ENCODE measurements around the gene STAT5A. TPM values are rescaled to one million over a fixed set of nuclear protein-coding genes. Genes with fewer than 3 reads are reported as not detected.

Gene STAT5A
- total and polyA plus RNA-seq, 9 of the 15 experiments (the other 6 are each of a cell fraction or from before 2014, with no cell fraction given) = 79.9 to 415 (median 196) TPM

DNA sequence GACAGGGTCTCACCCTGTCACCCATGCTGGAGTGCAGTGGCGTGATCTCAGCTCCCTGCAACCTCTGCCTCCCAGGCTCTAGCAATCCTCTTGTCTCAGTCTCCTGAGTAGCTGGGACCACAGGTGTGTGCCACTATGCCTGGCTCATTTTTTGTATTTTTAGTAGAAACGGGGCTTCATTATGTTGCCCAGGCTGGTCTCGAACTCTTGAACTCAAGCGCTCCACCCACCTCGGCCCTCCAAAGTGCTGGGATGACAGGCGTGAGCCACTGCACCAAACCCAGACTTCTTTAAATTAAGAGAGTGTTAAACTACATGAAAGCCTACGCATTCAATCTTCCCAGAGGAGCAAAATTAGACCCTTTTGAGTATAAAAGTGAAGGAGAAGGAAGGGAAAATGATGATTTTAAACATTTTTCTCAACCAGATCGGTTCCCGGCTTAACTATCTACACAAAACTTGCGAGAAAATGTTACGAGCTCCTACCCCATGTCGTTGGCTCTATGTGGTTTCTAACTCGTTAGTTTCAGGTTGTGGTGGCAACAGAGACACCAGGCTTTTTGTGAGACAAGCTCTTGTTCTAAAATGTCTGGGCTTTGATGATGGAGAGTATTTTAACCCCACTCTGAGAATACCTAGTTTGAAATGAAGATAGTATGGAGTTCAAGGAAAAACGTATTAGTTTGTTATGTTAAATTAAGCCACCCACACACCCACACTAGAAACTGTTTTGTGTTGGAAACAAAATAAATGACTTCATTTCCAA is 38.4 kb upstream of the STAT5A start (continued):
- TF ChIP-seq THRB (CRISPR knock-in tag; conservative IDR thresholded peaks at IDR 0.05) (no peak), ZNF583 (CRISPR knock-in tag; IDR thresholded peaks at IDR 0.05) (no peak), POLR2H (tag; IDR thresholded peaks at IDR 0.05; ENCODE audit: low read depth) (no peak), MYNN (IDR thresholded peaks at IDR 0.05) (no peak), MYNN (CRISPR knock-in tag; IDR thresholded peaks at IDR 0.05) (no peak), NFIC (IDR thresholded peaks at IDR 0.05) (no peak), NFIX (CRISPR knock-in tag; IDR thresholded peaks at IDR 0.05; ENCODE audit: low read depth) (no peak)
- TF ChIP-seq, protein P1, sequence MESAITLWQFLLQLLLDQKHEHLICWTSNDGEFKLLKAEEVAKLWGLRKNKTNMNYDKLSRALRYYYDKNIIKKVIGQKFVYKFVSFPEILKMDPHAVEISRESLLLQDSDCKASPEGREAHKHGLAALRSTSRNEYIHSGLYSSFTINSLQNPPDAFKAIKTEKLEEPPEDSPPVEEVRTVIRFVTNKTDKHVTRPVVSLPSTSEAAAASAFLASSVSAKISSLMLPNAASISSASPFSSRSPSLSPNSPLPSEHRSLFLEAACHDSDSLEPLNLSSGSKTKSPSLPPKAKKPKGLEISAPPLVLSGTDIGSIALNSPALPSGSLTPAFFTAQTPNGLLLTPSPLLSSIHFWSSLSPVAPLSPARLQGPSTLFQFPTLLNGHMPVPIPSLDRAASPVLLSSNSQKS (CRISPR knock-in tag; IDR thresholded peaks at IDR 0.05) = no peak
- TF ChIP-seq, protein P2, sequence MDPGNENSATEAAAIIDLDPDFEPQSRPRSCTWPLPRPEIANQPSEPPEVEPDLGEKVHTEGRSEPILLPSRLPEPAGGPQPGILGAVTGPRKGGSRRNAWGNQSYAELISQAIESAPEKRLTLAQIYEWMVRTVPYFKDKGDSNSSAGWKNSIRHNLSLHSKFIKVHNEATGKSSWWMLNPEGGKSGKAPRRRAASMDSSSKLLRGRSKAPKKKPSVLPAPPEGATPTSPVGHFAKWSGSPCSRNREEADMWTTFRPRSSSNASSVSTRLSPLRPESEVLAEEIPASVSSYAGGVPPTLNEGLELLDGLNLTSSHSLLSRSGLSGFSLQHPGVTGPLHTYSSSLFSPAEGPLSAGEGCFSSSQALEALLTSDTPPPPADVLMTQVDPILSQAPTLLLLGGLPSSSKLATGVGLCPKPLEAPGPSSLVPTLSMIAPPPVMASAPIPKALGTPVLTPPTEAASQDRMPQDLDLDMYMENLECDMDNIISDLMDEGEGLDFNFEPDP (CRISPR knock-in tag; IDR thresholded peaks at IDR 0.05) = no peak

All from K562 (cell line).